Activated naive CD8-positive, alpha-beta T cell treated with anti-CD3 and anti-CD28 coated beads, Interleukin-2, amount 50 U/mL, for 24 hours (primary cell): ENCODE results near the gene DDIT4L.
A peak's percentile ranks its signal among the peaks of the same experiment; 100 is the strongest.

Experiments
- ATAC-seq: fragments of 150-1000 bp; cut with Tn5 transposase; one replicate; pipeline ENCODE4 v1.10.0; 2021
- DNase-seq: peaks from one replicate; pipeline ENCODE4 v3.0.0; 2021
- H3K27ac Mint-ChIP-seq: one replicate; pipeline ENCODE4 v1.8.0; 2021; ENCODE audit warnings: mild to moderate bottlenecking, mixed read lengths
- H3K27me3 Mint-ChIP-seq: one replicate; pipeline ENCODE4 v1.8.0; 2021; ENCODE audit warnings: mixed read lengths
- H3K36me3 Mint-ChIP-seq: one replicate; pipeline ENCODE4 v1.8.0; 2021; ENCODE audit warnings: low read depth, mixed read lengths
- H3K4me1 Mint-ChIP-seq: one replicate; pipeline ENCODE4 v1.8.0; 2021; ENCODE audit warnings: mixed read lengths
- H3K4me3 Mint-ChIP-seq: one replicate; pipeline ENCODE4 v1.8.0; 2021; ENCODE audit warnings: mild to moderate bottlenecking, moderate library complexity, mixed read lengths
- H3K9me3 Mint-ChIP-seq: one replicate; pipeline ENCODE4 v1.8.0; 2021; ENCODE audit warnings: mixed read lengths

The DDIT4L gene

GRCh38 chr4:100177126-100177525 is 13.1 kb downstream of the DDIT4L start:
- Mint-ChIP-seq H3K27me3 (no peaks in the 10 kb centered on the region), H3K27ac (no peak overlapping the region), H3K36me3 (no peaks in the 10 kb centered on the region), H3K4me1 (no peaks in the 10 kb centered on the region), H3K9me3 (no peaks in the 10 kb centered on the region), H3K4me3 (no peak overlapping the region)
- DNase-seq (no peak), ATAC-seq (no peak)

- Mint-ChIP-seq H3K27me3 (no peaks in the 10 kb centered on the region), H3K9me3 (no peaks in the 10 kb centered on the region), H3K4me1 (no peaks in the 10 kb centered on the region), H3K4me3 (no peak overlapping the region), H3K27ac (no peak overlapping the region), H3K36me3 (no peaks in the 10 kb centered on the region)
- DNase-seq (no peak), ATAC-seq (no peak)
Observed at GRCh38 chr4:100175858-100176257, 14.4 kb downstream of the DDIT4L start.

DNA sequence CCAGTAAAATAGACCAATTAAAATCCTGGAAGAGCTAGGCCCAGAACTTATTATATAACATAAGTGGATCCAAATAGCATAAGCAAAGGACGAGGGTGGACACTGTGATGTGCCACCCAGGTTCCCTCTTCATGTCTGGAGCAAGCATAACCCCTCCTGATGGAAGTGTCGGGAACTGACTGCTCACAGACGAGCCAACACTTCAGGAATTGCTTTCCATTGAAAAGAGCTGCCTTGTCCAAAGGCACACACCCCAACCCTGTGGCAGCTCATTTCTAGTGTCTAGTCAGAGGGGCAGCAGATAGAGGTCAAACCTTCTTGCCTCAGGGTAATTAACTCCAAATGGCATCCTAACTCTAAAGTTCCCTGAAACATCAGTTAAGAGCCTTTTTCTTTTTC is 15.3 kb downstream of the DDIT4L start:
- Mint-ChIP-seq H3K27me3 (no peaks in the 10 kb centered on the region), H3K4me1 (no peaks in the 10 kb centered on the region), H3K36me3 (no peaks in the 10 kb centered on the region), H3K4me3 (no peak overlapping the region), H3K9me3 (no peaks in the 10 kb centered on the region), H3K27ac (no peak overlapping the region)
- ATAC-seq = no peak
- DNase-seq = no peak

DNA sequence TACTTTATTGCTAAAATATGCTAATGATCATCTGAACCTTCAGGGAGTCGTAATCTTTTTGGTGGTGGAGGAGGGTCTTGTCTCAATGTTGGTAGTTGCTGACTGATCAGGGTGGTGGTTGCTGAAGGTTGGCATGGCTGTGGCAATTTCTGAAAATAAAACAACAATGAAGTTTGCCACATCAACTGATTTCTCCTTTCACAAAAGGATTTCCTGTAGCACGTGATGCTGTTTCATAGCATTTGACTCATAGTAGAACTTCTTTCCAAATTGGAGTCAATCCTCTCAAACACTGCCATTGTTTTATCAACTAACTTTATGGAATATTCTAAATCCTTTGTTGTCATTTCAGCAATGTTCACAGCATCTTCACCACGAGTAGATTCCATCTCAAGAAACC is 19.3 kb downstream of the DDIT4L start:
- Mint-ChIP-seq H3K4me3 (no peak overlapping the region), H3K4me1 (no peaks in the 10 kb centered on the region), H3K27ac (no peak overlapping the region), H3K36me3 (no peaks in the 10 kb centered on the region), H3K9me3 (no peaks in the 10 kb centered on the region), H3K27me3 (no peaks in the 10 kb centered on the region)
- DNase-seq = no peak
- no peak for ATAC-seq

- H3K36me3 Mint-ChIP-seq = no peaks in the 10 kb centered on the region
- no peak overlapping the region for H3K4me3 Mint-ChIP-seq
- H3K4me1 Mint-ChIP-seq = peaks cover 4% of the 10 kb centered on the region
- no peaks in the 10 kb centered on the region for H3K27me3 Mint-ChIP-seq
- no peaks in the 10 kb centered on the region for H3K9me3 Mint-ChIP-seq
- ATAC-seq (no peak), DNase-seq (no peak)
- H3K27ac Mint-ChIP-seq = no peak overlapping the region
Observed at GRCh38 chr4:100169491-100170485, 20.5 kb downstream of the DDIT4L start.

DNA sequence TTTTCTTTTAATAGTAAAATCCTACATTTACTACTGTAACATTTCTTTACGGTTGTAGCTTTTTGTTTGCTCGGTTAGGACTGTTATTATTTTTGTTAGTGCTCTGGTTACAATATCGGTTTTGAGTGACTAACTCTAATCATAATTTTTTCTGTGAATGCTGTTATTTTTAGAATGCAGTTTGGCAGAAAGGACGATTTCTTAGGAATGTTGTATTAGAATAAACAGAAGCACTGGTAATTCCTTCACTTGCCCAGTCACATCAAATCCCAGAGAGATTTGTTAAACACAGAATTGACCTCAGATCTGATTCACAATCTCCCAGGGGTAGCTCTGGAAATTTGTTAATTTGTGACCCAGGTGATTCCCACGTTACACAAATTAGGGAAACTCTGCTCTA is 21.7 kb downstream of the DDIT4L start:
- Mint-ChIP-seq H3K36me3 (no peaks in the 10 kb centered on the region), H3K27ac (no peak overlapping the region), H3K4me1 (peaks cover 4% of the 10 kb centered on the region), H3K27me3 (no peaks in the 10 kb centered on the region), H3K4me3 (no peak overlapping the region), H3K9me3 (no peaks in the 10 kb centered on the region)
- ATAC-seq (no peak), DNase-seq (no peak)

GRCh38 chr4:100166297-100167039 is 23.8 kb downstream of the DDIT4L start:
- ATAC-seq = no peak

DNA sequence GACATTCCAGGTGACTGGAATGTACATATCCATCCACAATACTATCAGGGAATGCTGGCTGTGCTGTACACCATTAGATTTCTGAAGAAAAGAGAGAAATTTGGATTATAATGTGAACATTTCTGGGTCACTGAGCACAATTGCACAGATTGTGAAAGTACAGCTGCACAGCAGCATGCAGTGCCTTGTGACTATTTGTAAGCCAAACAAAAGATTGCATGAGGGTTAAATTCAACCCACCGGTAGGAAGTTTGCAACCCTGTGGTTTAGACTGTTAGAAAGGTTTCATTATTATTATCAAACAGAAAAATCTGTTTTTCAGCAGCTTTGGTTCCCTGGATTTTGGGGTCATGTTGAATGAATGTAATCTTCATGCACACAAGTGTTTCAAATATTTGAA is 24.5 kb downstream of the DDIT4L start:
- Mint-ChIP-seq H3K4me3 (no peak overlapping the region), H3K36me3 (peaks cover 4% of the 10 kb centered on the region), H3K27ac (no peak overlapping the region), H3K9me3 (peaks cover 16% of the 10 kb centered on the region), H3K27me3 (no peaks in the 10 kb centered on the region), H3K4me1 (peaks cover 8% of the 10 kb centered on the region)
- ATAC-seq (no peak), DNase-seq (no peak)

More at GRCh38 chr4:100166297-100167039, 23.8 kb downstream of the DDIT4L start:
- no peak overlapping the region for H3K27ac Mint-ChIP-seq
- peaks cover 8% of the 10 kb centered on the region for H3K4me1 Mint-ChIP-seq
- no peak overlapping the region for H3K4me3 Mint-ChIP-seq
- peaks cover 10% of the 10 kb centered on the region for H3K9me3 Mint-ChIP-seq
- H3K36me3 Mint-ChIP-seq = peaks cover 4% of the 10 kb centered on the region
- no peaks in the 10 kb centered on the region for H3K27me3 Mint-ChIP-seq
- DNase-seq = no peak

DNA sequence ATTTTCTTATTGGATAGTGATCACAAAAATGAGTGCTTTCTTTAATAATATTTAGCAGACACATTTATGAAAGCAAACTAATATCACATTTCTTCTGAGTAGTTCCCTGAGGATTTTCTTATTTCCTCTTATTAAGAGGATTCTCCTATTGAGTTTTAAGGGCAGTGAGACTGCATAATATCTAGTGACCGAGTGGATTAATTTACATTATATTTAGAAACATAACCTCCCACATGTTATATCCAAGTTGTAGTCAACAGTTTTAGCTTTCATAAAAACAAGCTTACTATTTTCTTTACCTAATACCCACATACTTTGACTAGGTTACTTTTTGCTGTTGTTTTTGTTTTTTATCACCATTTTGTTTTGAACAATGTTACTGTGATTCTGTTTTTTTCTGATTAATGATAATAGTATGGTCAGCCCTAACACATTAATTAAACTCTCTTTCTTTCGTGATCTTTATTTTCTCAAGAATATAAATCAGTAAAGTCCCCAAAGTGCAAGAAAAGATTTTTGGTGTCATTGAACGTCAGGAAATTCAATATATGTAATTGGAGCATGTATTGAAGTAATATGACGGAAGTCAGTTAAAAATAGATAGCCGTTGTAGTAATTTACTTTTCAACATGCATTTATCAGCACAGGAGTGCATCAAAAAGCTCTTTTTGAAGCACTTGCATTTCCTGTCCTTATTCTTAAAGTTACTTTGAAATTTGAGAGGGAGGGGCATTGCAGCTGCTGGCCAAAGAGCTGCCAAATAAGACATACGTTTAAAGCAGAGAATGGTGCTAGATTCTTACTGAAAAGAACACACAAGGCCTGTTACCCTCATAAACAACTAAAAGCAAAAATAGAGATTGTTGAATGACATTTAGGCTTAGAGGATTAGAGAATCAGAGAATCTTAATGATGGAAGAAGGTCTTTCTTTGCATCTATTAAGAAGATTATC is 25.2 kb downstream of the DDIT4L start:
- Mint-ChIP-seq H3K27me3 (no peaks in the 10 kb centered on the region), H3K27ac (no peak overlapping the region), H3K9me3 (peaks cover 19% of the 10 kb centered on the region), H3K4me1 (peaks cover 8% of the 10 kb centered on the region), H3K4me3 (no peak overlapping the region), H3K36me3 (peaks cover 4% of the 10 kb centered on the region)
- DNase-seq (no peak), ATAC-seq (no peak)

- Mint-ChIP-seq H3K4me3 (no peak overlapping the region), H3K4me1 (peaks cover 8% of the 10 kb centered on the region), H3K9me3 (peaks cover 19% of the 10 kb centered on the region), H3K27me3 (no peaks in the 10 kb centered on the region), H3K36me3 (peaks cover 4% of the 10 kb centered on the region), H3K27ac (no peak overlapping the region)
- ATAC-seq (peak; percentile 68), DNase-seq (no peak)
Observed at GRCh38 chr4:100162027-100162685, 28.1 kb downstream of the DDIT4L start.

DNA sequence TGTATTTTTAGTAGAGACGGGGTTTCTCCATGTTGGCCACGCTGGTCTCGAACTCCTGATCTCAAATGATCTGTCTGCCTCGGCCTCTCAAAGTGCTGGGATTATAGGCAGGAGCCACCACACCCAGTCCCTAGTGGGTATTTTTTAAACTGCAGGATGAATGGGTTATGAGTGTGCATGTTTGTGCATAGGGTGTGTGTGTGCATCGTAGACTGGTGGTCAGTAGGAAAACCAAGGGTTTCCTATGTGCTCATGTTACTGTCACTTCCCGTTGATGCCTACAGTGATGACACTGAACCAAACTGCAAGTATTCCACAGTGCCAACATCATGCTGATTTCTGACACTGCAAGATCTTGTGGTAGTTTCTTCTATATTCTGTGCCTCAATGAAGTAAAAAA is 41.1 kb downstream of the DDIT4L start:
- peaks cover 5% of the 10 kb centered on the region for H3K4me1 Mint-ChIP-seq
- no peaks in the 10 kb centered on the region for H3K36me3 Mint-ChIP-seq
- H3K4me3 Mint-ChIP-seq = no peak overlapping the region
- no peak overlapping the region for H3K27ac Mint-ChIP-seq
- H3K27me3 Mint-ChIP-seq = no peaks in the 10 kb centered on the region
- DNase-seq (no peak), ATAC-seq (peak; percentile 33)
- H3K9me3 Mint-ChIP-seq = peaks cover under 1% of the 10 kb centered on the region

DNA sequence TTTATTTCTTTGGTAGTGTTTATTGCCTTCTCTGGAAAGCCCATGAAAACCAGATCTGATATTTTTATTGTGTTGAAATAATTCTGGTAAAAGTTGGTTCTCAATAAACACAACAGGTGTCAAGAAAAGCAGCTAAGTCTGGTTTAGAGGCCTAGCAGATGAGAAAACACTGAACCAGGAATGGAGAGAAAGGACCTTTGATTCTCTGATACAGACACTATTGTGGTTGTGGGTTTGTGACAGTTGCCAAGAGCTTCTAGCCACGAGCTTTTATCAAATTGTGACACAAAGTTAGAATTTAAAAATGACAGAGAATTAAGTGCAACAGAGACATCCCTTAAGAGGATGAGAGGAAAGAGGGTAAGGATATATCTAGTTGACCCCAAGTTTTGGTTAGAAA is 42.6 kb downstream of the DDIT4L start:
- no peaks in the 10 kb centered on the region for H3K27me3 Mint-ChIP-seq
- no peaks in the 10 kb centered on the region for H3K36me3 Mint-ChIP-seq
- H3K4me3 Mint-ChIP-seq = no peak overlapping the region
- H3K4me1 Mint-ChIP-seq = peaks cover 5% of the 10 kb centered on the region
- H3K27ac Mint-ChIP-seq = no peak overlapping the region
- ATAC-seq (no peak), DNase-seq (no peak)
- no peaks in the 10 kb centered on the region for H3K9me3 Mint-ChIP-seq

- Mint-ChIP-seq H3K27me3 (no peaks in the 10 kb centered on the region), H3K4me1 (peaks cover 5% of the 10 kb centered on the region), H3K27ac (no peak overlapping the region), H3K9me3 (no peaks in the 10 kb centered on the region), H3K36me3 (no peaks in the 10 kb centered on the region), H3K4me3 (no peak overlapping the region)
- no peak for DNase-seq
- no peak for ATAC-seq
Observed at GRCh38 chr4:100147198-100147597, 43.1 kb downstream of the DDIT4L start.

- H3K9me3 Mint-ChIP-seq = no peaks in the 10 kb centered on the region
Observed at GRCh38 chr4:100146756-100147155, 43.5 kb downstream of the DDIT4L start.

More at GRCh38 chr4:100146756-100147155, 43.5 kb downstream of the DDIT4L start:
- Mint-ChIP-seq H3K27me3 (no peaks in the 10 kb centered on the region), H3K4me3 (no peak overlapping the region), H3K27ac (no peak overlapping the region), H3K36me3 (no peaks in the 10 kb centered on the region), H3K4me1 (peaks cover 5% of the 10 kb centered on the region)
- ATAC-seq (no peak), DNase-seq (no peak)
